Astrocyte (in vitro differentiated cells and primary cell): ENCODE measurements around the gene ABTB2.

Source experiments
- EZH2 ChIP-seq: IDR thresholded peaks from 2 replicates; pipeline ENCODE4 v1.6.1; 2012; ENCODE audit warnings: mild to moderate bottlenecking, low read length, inconsistent platforms; ENCODE audit not compliant: insufficient read depth
- TF ChIP-seq, protein P1 (sequence below): IDR thresholded peaks from 2 replicates; pipeline ENCODE4 v1.5.1; 2011; ENCODE audit warnings: low read depth, mild to moderate bottlenecking, inconsistent platforms, low read length, moderate library complexity; ENCODE audit not compliant: insufficient read depth

DNA sequence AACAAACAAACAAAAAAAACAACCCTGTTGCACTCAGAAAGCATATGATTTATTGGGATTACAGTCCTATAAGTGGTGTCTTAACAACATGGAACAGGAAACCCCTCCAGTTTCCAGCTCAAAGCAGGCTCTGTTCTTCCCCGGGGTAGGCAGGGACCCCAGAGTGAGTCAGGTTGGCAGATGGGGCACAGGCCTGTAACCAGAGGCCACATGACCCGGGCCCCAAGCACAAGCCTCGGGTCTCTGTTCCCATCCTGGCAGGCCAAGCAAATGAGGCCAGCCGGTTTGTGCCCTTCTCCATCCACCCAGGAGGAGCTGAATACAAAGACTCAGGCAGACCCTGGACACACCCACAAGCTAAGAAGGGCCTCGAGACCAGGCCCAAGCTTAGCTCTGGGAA, 176.6 kb downstream of the ABTB2 start:
- TF ChIP-seq, protein P1, sequence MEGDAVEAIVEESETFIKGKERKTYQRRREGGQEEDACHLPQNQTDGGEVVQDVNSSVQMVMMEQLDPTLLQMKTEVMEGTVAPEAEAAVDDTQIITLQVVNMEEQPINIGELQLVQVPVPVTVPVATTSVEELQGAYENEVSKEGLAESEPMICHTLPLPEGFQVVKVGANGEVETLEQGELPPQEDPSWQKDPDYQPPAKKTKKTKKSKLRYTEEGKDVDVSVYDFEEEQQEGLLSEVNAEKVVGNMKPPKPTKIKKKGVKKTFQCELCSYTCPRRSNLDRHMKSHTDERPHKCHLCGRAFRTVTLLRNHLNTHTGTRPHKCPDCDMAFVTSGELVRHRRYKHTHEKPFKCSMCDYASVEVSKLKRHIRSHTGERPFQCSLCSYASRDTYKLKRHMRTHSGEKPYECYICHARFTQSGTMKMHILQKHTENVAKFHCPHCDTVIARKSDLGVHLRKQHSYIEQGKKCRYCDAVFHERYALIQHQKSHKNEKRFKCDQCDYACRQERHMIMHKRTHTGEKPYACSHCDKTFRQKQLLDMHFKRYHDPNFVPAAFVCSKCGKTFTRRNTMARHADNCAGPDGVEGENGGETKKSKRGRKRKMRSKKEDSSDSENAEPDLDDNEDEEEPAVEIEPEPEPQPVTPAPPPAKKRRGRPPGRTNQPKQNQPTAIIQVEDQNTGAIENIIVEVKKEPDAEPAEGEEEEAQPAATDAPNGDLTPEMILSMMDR: no peak
- TF ChIP-seq EZH2: no peak
